Measurements from ENCODE around the gene IGFBPL1. TPM values are rescaled to one million over a fixed set of nuclear protein-coding genes. Genes with fewer than 3 reads are reported as not detected.
"Not testable (repeated sequence)": the region's sequence is repeated elsewhere in the genome, so short reads cannot be mapped to it uniquely, and the experiment has no call there.

The IGFBPL1 gene, protein sequence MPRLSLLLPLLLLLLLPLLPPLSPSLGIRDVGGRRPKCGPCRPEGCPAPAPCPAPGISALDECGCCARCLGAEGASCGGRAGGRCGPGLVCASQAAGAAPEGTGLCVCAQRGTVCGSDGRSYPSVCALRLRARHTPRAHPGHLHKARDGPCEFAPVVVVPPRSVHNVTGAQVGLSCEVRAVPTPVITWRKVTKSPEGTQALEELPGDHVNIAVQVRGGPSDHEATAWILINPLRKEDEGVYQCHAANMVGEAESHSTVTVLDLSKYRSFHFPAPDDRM
- total RNA-seq (10 to 100 TPM in 1 of 2 donors, 1 to 10 TPM in 1; 6.7 to 14.8 TPM), polyA plus RNA-seq (ENCODE audit: insufficient read length in 2 of 2) (10 to 100 TPM; 10.4 to 11.3 TPM)
- long read RNA-seq, donor 1, transcript IGFBPL1-201 (5 exons, 1,093 nt) = major isoform, 10 of 10 reads
- long read RNA-seq, donor 1, partial matches to known transcripts = 0 of 10 reads
- long read RNA-seq, donor 1, other reads (novel, unspliced or antisense) = 0 of 10 reads
- long read RNA-seq, donor 2, partial matches to known transcripts = 0 of 1 reads
- long read RNA-seq, donor 2, other reads (novel, unspliced or antisense) = 0 of 1 reads
- long read RNA-seq, donor 3, transcript IGFBPL1-201 (5 exons, 1,093 nt) = major isoform, 14 of 14 reads
- long read RNA-seq, donor 3, partial matches to known transcripts = 0 of 14 reads
- long read RNA-seq, donor 3, other reads (novel, unspliced or antisense) = 0 of 14 reads
- long read RNA-seq, donor 4, partial matches to known transcripts = 0 of 2 reads
- long read RNA-seq, donor 4, other reads (novel, unspliced or antisense) = 0 of 2 reads

- WGBS (ENCODE audit: insufficient coverage) = under 1% methylated on average over 113 of the region's 115 CpGs
- peaks cover 12% of the 10 kb centered on the region for H3K4me1 ChIP-seq (ENCODE audit: control insufficient read depth, insufficient read depth, low read length)
- no peaks in the 10 kb centered on the region for H3K9me3 ChIP-seq (ENCODE audit: control insufficient read depth, insufficient read depth, low read length)
- peak within 1 kb of the TSS; percentile 33 for H3K4me3 ChIP-seq (ENCODE audit: low read depth, low read length)
- no peaks in the 10 kb centered on the region for H3K36me3 ChIP-seq (ENCODE audit: control insufficient read depth, insufficient read depth, low read length)
- DNase-seq (ENCODE audit: low read depth in 4 of 6, low spot score in 6 of 6) = peak in 2 of 6 donors; percentile 81 to 86
- peaks cover 10% of the 10 kb centered on the region for H3K27me3 ChIP-seq (ENCODE audit: control insufficient read depth, insufficient read depth, low read length)
- H3K27ac ChIP-seq (ENCODE audit: low read depth, low read length) = no peak within 1 kb of the TSS
These were observed at the start of gene IGFBPL1 for GRCh38 chr9:38423973-38424843. IGFBPL1 (minus strand) TSS chr9:38424454; CDS start chr9:38424424, 30 bp downstream.

GRCh38 chr9:38472583-38473249, 48.5 kb upstream of the IGFBPL1 start:
- H3K4me1 ChIP-seq (ENCODE audit: control insufficient read depth, insufficient read depth, low read length); H3K36me3 ChIP-seq (ENCODE audit: control insufficient read depth, insufficient read depth, low read length); H3K4me3 ChIP-seq (ENCODE audit: low read depth, low read length); H3K27me3 ChIP-seq (ENCODE audit: control insufficient read depth, insufficient read depth, low read length); DNase-seq (ENCODE audit: low read depth in 4 of 6, low spot score in 6 of 6); H3K27ac ChIP-seq (ENCODE audit: low read depth, low read length); H3K9me3 ChIP-seq (ENCODE audit: control insufficient read depth, insufficient read depth, low read length): not testable (repeated sequence)
- WGBS (ENCODE audit: insufficient coverage) = no CpG with 5 or more reads among the region's 2 CpGs

- no peak overlapping the region for H3K27ac ChIP-seq (ENCODE audit: low read depth, low read length)
- H3K4me3 ChIP-seq (ENCODE audit: low read depth, low read length) = no peak overlapping the region
- H3K4me1 ChIP-seq (ENCODE audit: control insufficient read depth, insufficient read depth, low read length) = no peaks in the 10 kb centered on the region
- no peaks in the 10 kb centered on the region for H3K27me3 ChIP-seq (ENCODE audit: control insufficient read depth, insufficient read depth, low read length)
- no peak for DNase-seq (ENCODE audit: low read depth in 4 of 6, low spot score in 6 of 6)
- no peaks in the 10 kb centered on the region for H3K9me3 ChIP-seq (ENCODE audit: control insufficient read depth, insufficient read depth, low read length)
- no peaks in the 10 kb centered on the region for H3K36me3 ChIP-seq (ENCODE audit: control insufficient read depth, insufficient read depth, low read length)
- 44% methylated on average over 3 of the region's 3 CpGs for WGBS (ENCODE audit: insufficient coverage)
These were observed 43.1 kb upstream of the IGFBPL1 start for GRCh38 chr9:38467404-38467803.

DNA sequence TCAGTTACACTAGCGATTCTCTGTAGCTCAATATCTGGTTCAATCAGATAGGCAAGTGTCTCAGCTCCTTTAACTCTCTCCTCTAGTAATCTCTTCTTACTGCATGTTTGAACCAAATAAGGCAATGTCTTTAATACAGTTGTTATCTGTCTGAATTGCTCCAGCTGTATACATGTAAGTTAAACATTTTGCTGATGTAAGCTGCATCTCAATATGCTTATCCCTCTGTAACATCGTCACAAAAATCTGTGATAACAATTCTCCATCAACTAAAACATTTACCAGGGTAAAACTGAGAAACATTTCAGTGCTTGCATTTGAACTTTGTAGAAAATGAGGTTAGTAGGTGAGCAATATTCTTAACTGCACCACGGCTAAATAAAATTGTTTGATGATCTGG, 29.6 kb upstream of the IGFBPL1 start:
- H3K4me3 ChIP-seq (ENCODE audit: low read depth, low read length) = no peak overlapping the region
- no peaks in the 10 kb centered on the region for H3K27me3 ChIP-seq (ENCODE audit: control insufficient read depth, insufficient read depth, low read length)
- no peaks in the 10 kb centered on the region for H3K36me3 ChIP-seq (ENCODE audit: control insufficient read depth, insufficient read depth, low read length)
- H3K9me3 ChIP-seq (ENCODE audit: control insufficient read depth, insufficient read depth, low read length) = peaks cover 4% of the 10 kb centered on the region
- H3K27ac ChIP-seq (ENCODE audit: low read depth, low read length) = no peak overlapping the region
- WGBS (ENCODE audit: insufficient coverage) = 67% methylated on average over 1 of the region's 3 CpGs
- no peak for DNase-seq (ENCODE audit: low read depth in 4 of 6, low spot score in 6 of 6)
- no peaks in the 10 kb centered on the region for H3K4me1 ChIP-seq (ENCODE audit: control insufficient read depth, insufficient read depth, low read length)

DNA sequence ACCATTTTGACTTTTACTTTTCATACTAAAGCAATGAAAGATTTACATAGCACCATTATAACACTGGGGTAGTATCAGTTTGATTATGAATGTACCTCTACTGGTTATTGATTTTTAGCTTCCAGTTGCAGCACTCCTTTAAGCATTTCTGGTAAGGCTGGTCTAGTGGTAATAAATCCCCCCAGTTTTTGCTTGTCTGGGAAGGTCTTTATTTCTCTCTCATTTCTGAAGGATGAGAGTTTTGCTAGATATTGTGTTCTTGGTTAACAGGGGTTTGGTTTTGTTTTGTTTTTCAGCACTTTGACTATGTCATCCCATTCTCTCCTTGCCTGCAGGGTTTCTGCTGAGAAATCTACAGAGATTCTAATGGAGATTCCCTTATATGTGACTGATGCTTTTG, 26.9 kb upstream of the IGFBPL1 start:
- Histone ChIP-seq H3K9me3 (ENCODE audit: control insufficient read depth, insufficient read depth, low read length) (peaks cover 4% of the 10 kb centered on the region), H3K36me3 (ENCODE audit: control insufficient read depth, insufficient read depth, low read length) (no peaks in the 10 kb centered on the region), H3K4me3 (ENCODE audit: low read depth, low read length) (no peak overlapping the region), H3K27me3 (ENCODE audit: control insufficient read depth, insufficient read depth, low read length) (no peaks in the 10 kb centered on the region), H3K4me1 (ENCODE audit: control insufficient read depth, insufficient read depth, low read length) (no peaks in the 10 kb centered on the region), H3K27ac (ENCODE audit: low read depth, low read length) (no peak overlapping the region)
- no peak for DNase-seq (ENCODE audit: low read depth in 4 of 6, low spot score in 6 of 6)

GRCh38 chr9:38447703-38448102, 23.4 kb upstream of the IGFBPL1 start:
- H3K27ac ChIP-seq (ENCODE audit: low read depth, low read length) = no peak overlapping the region
- H3K36me3 ChIP-seq (ENCODE audit: control insufficient read depth, insufficient read depth, low read length) = no peaks in the 10 kb centered on the region
- DNase-seq (ENCODE audit: low read depth in 4 of 6, low spot score in 6 of 6) = no peak
- no peak overlapping the region for H3K4me3 ChIP-seq (ENCODE audit: low read depth, low read length)
- H3K4me1 ChIP-seq (ENCODE audit: control insufficient read depth, insufficient read depth, low read length) = no peaks in the 10 kb centered on the region
- WGBS (ENCODE audit: insufficient coverage) = no CpG with 5 or more reads among the region's 1 CpG
- peaks cover 4% of the 10 kb centered on the region for H3K9me3 ChIP-seq (ENCODE audit: control insufficient read depth, insufficient read depth, low read length)
- H3K27me3 ChIP-seq (ENCODE audit: control insufficient read depth, insufficient read depth, low read length) = no peaks in the 10 kb centered on the region

DNA sequence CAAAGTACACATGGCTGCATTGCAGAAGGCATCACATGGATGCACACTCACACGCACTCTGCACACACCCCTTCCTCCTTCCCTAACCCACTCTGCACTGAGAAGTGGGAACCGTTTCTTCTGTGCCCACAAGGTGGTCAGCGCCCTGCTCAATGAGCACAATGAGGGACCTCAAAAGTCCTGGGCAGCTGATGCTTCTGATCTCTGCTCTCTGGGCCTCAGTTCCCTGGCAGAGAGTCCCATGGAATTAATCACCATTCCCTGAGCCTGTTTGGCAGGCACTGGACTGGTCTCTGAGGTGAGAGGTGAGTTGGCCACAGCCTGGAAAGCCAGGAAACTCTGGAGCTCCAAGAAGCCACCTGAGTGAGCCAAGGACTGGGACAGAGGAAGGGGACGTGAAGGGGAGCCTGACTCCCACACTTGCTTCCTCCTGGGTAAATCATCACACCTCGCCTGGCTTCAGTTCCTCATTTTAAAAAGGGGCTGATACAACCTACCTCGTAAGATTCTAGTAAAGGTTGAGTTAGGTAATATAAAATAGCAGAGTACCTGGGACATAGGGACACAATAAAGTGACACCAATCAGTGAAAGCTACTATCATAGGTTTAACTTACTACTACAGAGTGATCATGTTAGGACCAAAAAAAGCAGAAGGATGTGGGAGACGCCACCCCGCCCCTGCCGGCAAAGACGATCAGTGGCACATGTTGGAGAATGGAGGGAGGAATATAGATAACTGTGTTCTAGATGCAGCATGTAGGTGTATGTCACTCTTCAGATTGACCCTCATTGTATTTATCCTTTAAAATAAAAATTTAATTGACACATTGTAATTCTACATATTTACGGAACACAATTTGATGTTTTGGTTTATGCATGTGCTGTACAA, 21.1 kb upstream of the IGFBPL1 start:
- Histone ChIP-seq H3K27me3 (ENCODE audit: control insufficient read depth, insufficient read depth, low read length) (no peaks in the 10 kb centered on the region), H3K9me3 (ENCODE audit: control insufficient read depth, insufficient read depth, low read length) (peaks cover 1% of the 10 kb centered on the region), H3K4me1 (ENCODE audit: control insufficient read depth, insufficient read depth, low read length) (no peaks in the 10 kb centered on the region), H3K36me3 (ENCODE audit: control insufficient read depth, insufficient read depth, low read length) (no peaks in the 10 kb centered on the region), H3K27ac (ENCODE audit: low read depth, low read length) (no peak overlapping the region), H3K4me3 (ENCODE audit: low read depth, low read length) (no peak overlapping the region)
- WGBS (ENCODE audit: insufficient coverage) = 86% methylated on average over 4 of the region's 11 CpGs
- DNase-seq (ENCODE audit: low read depth in 4 of 6, low spot score in 6 of 6) = no peak

- Histone ChIP-seq H3K9me3 (ENCODE audit: control insufficient read depth, insufficient read depth, low read length) (no peaks in the 10 kb centered on the region), H3K36me3 (ENCODE audit: control insufficient read depth, insufficient read depth, low read length) (no peaks in the 10 kb centered on the region), H3K4me3 (ENCODE audit: low read depth, low read length) (no peak overlapping the region), H3K4me1 (ENCODE audit: control insufficient read depth, insufficient read depth, low read length) (no peaks in the 10 kb centered on the region), H3K27ac (ENCODE audit: low read depth, low read length) (no peak overlapping the region), H3K27me3 (ENCODE audit: control insufficient read depth, insufficient read depth, low read length) (no peaks in the 10 kb centered on the region)
- DNase-seq (ENCODE audit: low read depth in 4 of 6, low spot score in 6 of 6) = no peak
- WGBS (ENCODE audit: insufficient coverage) = no CpG with 5 or more reads among the region's 2 CpGs
These were observed 19.3 kb upstream of the IGFBPL1 start for GRCh38 chr9:38443597-38443996.
